ENCODE data around the gene BICD1. TPM values are rescaled to one million over a fixed set of nuclear protein-coding genes. Genes with fewer than 3 reads are reported as not detected.

Gene BICD1
- total RNA-seq, 1 experiment from 2014 or later: 9.2 TPM

GRCh38 chr12:32072102-32072501, 34.5 kb upstream of the BICD1 start:
- Histone ChIP-seq H3K9me3 (ENCODE audit: low read length) (no peaks in the 10 kb centered on the region), H3K27ac (ENCODE audit: low read length) (no peak overlapping the region), H3K4me2 (ENCODE audit: low read length) (no peak overlapping the region), H3K4me1 (ENCODE audit: insufficient read depth, low read length) (no peaks in the 10 kb centered on the region), H3F3A (ENCODE audit: low read length, unreplicated experiment) (no peaks in the 10 kb centered on the region), H2AFZ (ENCODE audit: low read length) (no peak overlapping the region), H3K4me3 (ENCODE audit: low read length) (no peak overlapping the region), H3K36me3 (ENCODE audit: low read depth, low read length) (no peaks in the 10 kb centered on the region), H3K9me2 (replicated peaks; ENCODE audit: low read length) (no peaks in the 10 kb centered on the region), H4K20me1 (ENCODE audit: low read length) (no peaks in the 10 kb centered on the region), H3K27me3 (ENCODE audit: low read length) (no peaks in the 10 kb centered on the region), H3K79me2 (ENCODE audit: low read length) (no peaks in the 10 kb centered on the region), H3K9ac (ENCODE audit: low read length) (no peak overlapping the region)
- ChIA-PET POLR2A (ENCODE audit: unreplicated experiment) (no interaction called here), CTCF (no interaction called here)
- intact Hi-C loops (cut with micrococcal nuclease): no loop called here
- no peak for ATAC-seq
- TF ChIP-seq EZH2 (IDR thresholded peaks at IDR 0.05; ENCODE audit: low read length, unreplicated experiment) (no peak), EZH2phosphoT487 (IDR thresholded peaks at IDR 0.05; ENCODE audit: borderline replicate concordance, low read length) (no peak)
- TF ChIP-seq, protein P1, sequence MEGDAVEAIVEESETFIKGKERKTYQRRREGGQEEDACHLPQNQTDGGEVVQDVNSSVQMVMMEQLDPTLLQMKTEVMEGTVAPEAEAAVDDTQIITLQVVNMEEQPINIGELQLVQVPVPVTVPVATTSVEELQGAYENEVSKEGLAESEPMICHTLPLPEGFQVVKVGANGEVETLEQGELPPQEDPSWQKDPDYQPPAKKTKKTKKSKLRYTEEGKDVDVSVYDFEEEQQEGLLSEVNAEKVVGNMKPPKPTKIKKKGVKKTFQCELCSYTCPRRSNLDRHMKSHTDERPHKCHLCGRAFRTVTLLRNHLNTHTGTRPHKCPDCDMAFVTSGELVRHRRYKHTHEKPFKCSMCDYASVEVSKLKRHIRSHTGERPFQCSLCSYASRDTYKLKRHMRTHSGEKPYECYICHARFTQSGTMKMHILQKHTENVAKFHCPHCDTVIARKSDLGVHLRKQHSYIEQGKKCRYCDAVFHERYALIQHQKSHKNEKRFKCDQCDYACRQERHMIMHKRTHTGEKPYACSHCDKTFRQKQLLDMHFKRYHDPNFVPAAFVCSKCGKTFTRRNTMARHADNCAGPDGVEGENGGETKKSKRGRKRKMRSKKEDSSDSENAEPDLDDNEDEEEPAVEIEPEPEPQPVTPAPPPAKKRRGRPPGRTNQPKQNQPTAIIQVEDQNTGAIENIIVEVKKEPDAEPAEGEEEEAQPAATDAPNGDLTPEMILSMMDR (conservative IDR thresholded peaks at IDR 0.05; ENCODE audit: low read depth, low read length): no peak
- no TSS peak for BruUV-seq (replicated peaks)
- DNase-seq: no peak

DNA sequence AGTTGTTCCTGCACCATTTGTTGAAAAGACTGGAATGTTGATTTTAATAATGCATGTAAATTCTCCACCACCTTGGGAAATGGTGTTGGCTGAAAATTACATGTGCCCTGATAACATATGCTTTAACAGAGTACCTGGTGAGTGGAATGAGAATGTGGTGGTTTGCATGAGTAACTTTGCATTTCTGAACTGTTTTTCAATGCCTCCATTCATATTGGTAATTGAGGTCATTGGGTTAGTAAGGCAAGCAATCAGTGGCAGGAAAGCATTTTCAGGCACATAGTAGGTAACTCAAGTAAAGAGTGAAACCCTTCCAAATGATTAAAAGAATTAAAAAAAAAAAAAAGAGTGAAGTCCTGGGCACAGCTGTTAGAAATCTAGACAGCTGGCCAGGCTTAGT, 32.2 kb upstream of the BICD1 start:
- H3K4me3 ChIP-seq (ENCODE audit: low read length): no peak overlapping the region
- BruUV-seq (replicated peaks): no TSS peak
- H2AFZ ChIP-seq (ENCODE audit: low read length): no peak overlapping the region
- TF ChIP-seq, protein P1 (conservative IDR thresholded peaks at IDR 0.05; ENCODE audit: low read depth, low read length): no peak
- TF ChIP-seq EZH2phosphoT487 (IDR thresholded peaks at IDR 0.05; ENCODE audit: borderline replicate concordance, low read length) (no peak), EZH2 (IDR thresholded peaks at IDR 0.05; ENCODE audit: low read length, unreplicated experiment) (no peak)
- intact Hi-C loops (cut with micrococcal nuclease): no loop called here
- no peak overlapping the region for H3K27ac ChIP-seq (ENCODE audit: low read length)
- no peak for DNase-seq
- H3F3A ChIP-seq (ENCODE audit: low read length, unreplicated experiment): no peaks in the 10 kb centered on the region
- no peaks in the 10 kb centered on the region for H3K4me1 ChIP-seq (ENCODE audit: insufficient read depth, low read length)
- no peaks in the 10 kb centered on the region for H4K20me1 ChIP-seq (ENCODE audit: low read length)
- no peaks in the 10 kb centered on the region for H3K36me3 ChIP-seq (ENCODE audit: low read depth, low read length)
- no peaks in the 10 kb centered on the region for H3K79me2 ChIP-seq (ENCODE audit: low read length)
- H3K9ac ChIP-seq (ENCODE audit: low read length): no peak overlapping the region
- no peaks in the 10 kb centered on the region for H3K9me3 ChIP-seq (ENCODE audit: low read length)
- no peaks in the 10 kb centered on the region for H3K9me2 ChIP-seq (replicated peaks; ENCODE audit: low read length)
- no peak for ATAC-seq
- no peak overlapping the region for H3K4me2 ChIP-seq (ENCODE audit: low read length)
- POLR2A ChIA-PET (ENCODE audit: unreplicated experiment): no interaction called here
- H3K27me3 ChIP-seq (ENCODE audit: low read length): no peaks in the 10 kb centered on the region
- CTCF ChIA-PET: no interaction called here

DNA sequence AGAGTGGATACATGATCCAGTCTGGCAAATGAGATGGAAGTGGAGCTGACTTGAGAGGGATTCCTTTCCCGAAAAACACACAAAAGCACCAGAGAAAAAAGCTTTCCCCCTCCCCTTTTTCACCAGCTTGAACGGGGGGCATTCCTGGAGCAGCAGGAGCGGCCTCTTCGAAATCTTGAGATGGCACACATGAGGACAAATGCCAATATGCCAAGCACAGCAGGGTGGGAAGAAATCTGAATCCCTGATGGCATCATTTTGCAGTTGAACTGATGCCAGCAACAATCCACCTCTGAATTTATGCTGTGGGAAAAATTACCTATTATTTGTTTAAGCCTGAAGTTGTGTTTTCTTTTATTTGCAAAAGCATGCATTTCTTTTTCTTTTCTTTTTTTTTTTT, 29.7 kb upstream of the BICD1 start:
- BruUV-seq (replicated peaks): no TSS peak
- DNase-seq: no peak
- Histone ChIP-seq H3K27ac (ENCODE audit: low read length) (no peak overlapping the region), H4K20me1 (ENCODE audit: low read length) (no peaks in the 10 kb centered on the region), H3K79me2 (ENCODE audit: low read length) (no peaks in the 10 kb centered on the region), H3K27me3 (ENCODE audit: low read length) (no peaks in the 10 kb centered on the region), H3K4me1 (ENCODE audit: insufficient read depth, low read length) (no peaks in the 10 kb centered on the region), H3K9ac (ENCODE audit: low read length) (no peak overlapping the region), H3K9me3 (ENCODE audit: low read length) (no peaks in the 10 kb centered on the region), H3K9me2 (replicated peaks; ENCODE audit: low read length) (no peaks in the 10 kb centered on the region), H3K36me3 (ENCODE audit: low read depth, low read length) (no peaks in the 10 kb centered on the region), H3K4me3 (ENCODE audit: low read length) (no peak overlapping the region), H3K4me2 (ENCODE audit: low read length) (no peak overlapping the region), H2AFZ (ENCODE audit: low read length) (no peak overlapping the region), H3F3A (ENCODE audit: low read length, unreplicated experiment) (no peaks in the 10 kb centered on the region)
- ChIA-PET POLR2A (ENCODE audit: unreplicated experiment) (no interaction called here), CTCF (no interaction called here)
- ATAC-seq: no peak
- TF ChIP-seq EZH2 (IDR thresholded peaks at IDR 0.05; ENCODE audit: low read length, unreplicated experiment) (no peak), EZH2phosphoT487 (IDR thresholded peaks at IDR 0.05; ENCODE audit: borderline replicate concordance, low read length) (no peak)
- TF ChIP-seq, protein P1 (conservative IDR thresholded peaks at IDR 0.05; ENCODE audit: low read depth, low read length): no peak
- intact Hi-C loops (cut with micrococcal nuclease): no loop called here
